ENCODE results near the gene MRPL9.

Gene MRPL9

DNA sequence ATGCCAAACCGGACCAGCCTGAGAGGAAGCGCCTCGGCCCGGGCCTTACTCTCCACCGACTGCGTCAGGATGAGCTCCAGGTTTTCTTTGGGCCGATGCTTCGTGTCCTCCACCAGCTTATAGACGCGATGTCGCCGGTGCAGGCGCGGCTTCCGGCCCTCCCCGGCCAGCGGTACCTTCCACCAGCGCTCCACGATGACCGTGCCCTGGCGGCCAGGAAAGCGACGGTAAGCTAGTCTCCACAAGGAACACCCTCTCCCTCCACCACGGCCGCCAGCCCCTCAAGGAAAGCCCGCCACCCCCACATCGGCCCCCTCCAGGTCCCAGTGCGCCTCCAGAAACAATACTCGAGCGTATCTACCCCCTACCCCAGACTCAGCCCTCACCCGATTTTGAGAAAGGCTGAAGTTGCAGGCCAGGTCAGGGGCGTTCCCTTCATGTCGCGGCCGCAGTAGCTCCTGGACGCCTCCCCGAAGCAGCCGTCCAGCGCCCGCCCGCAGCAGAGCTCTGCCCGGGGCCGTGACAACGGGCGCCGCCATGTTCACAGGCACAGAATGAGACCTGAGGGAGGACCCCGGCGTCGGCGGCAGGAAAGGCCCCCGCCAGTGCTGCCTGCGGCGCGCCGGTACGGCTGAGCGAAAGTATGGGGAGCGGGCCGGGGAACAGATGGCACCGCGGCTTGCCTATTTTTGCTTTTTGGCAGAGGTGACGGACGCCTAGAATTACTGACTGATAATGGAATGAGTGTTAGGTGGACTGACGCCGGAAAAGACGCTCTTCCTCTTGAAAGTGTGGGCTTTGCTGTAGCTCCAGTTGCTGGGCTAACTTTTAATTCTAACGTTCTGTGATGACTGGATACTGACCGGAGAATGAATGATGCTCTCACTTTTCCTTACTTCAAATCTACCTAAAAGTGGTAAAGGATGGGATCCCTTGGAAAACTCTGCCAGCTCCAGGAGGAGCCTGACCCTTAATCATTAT lies at the start of gene MRPL9:
Gene MRPL9, minus strand, starts transcription at position 556 of the 981 bp plus-strand sequence. Its CDS starts 17 bp downstream, at position 539.
- peak; percentile 94 for DNase-seq

DNA sequence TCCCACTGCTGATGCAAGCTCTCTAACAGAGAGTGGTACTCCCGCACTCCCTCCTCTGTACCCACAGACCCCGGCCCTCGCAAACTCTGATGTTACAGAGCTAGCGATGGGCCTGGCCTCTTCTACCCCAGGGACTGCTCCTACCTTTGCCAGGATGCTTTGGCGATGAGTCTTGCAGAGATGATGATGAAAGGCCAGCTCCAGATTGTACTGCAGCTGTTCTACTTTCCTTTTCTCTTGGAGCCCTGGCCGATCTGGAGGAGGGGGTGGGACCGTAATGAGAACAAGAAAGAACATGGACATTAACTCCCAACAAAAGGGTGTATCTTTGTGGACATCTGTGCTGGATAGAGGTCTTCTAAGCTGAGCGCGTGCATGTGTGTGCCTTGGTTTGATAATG lies 47.9 kb upstream of the MRPL9 start:
- no peak for DNase-seq

DNA sequence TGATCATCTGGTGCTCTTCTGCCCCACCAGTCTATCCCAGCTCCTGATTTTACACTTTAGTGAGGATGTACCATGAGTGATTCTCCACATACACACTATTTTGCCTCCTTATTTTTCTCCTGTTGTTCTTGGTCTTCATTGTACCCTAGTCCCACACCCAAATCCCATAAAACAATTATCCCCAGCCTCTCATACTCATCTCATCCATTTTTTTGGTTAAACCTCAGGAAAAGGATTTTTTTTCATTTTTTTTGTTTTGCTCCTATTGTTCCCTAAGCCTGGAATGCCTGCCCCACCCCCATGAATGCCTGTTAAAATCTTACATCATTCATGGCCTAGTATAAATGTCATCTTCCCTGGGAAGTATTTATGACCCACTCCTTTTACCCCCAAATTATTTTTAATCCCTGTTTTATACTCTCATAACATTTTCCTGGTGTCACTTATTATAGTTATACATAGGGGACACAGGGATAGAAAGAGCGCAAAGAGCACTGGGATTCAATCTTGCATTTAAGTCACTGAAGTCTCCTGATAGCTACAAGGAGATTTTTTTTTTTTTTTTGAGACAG lies 46.8 kb upstream of the MRPL9 start:
- DNase-seq: no peak

- DNase-seq: no peak
Measured at GRCh38 chr1:151809290-151809984, 46.1 kb upstream of the MRPL9 start.

DNA sequence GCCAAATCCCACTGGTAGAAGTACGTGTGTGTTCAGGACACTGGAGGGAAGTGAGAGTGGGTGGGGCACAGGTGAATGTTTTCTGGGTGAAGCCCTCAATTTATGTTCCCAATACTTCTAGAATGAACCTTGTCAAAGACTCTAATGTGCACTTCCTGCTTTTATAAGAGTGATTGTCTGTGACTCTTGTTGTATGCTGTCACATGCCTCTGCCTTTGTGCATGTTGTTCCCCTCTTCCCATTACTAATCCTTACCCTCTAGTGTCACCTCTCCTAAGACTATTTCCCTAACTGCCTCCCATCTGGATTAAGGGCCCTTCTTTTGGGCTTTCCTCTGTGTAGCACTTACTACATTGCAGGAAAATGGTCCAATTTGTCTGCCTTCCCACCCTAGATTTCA lies 44.5 kb upstream of the MRPL9 start:
- no peak for DNase-seq

GRCh38 chr1:151807131-151807530 lies 43.8 kb upstream of the MRPL9 start:
- DNase-seq: no peak

DNA sequence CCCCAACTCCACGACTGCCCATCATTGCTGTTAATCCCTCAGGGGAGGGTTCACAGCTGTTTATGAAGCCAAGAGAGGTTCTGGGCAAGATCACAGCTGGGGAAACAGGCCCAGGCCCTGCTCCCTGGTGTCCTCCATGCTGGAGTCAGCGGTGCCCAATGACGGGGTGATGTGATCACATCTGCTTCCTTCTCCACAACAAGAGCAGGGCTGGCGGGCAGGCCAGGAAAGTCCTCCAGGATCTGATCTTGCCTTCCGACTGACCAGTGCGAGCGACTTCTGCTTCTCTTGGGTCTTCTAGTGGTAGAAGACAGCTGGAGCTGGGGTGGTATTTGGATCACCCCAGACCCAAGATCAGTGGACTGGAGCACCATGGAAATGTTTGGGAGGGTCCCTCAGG lies 42.9 kb upstream of the MRPL9 start:
- DNase-seq: no peak

- no peak for DNase-seq
Measured at GRCh38 chr1:151805066-151805820, 41.9 kb upstream of the MRPL9 start, which contains the start of gene LINGO4. TSS of gene LINGO4 (minus strand) at chr1:151805419. CDS start at chr1:151802704, 2,715 bp downstream.

GRCh38 chr1:151803915-151804314 lies 40.6 kb upstream of the MRPL9 start:
- DNase-seq: no peak

GRCh38 chr1:151803164-151803563 lies 39.9 kb upstream of the MRPL9 start:
- no peak for DNase-seq

DNA sequence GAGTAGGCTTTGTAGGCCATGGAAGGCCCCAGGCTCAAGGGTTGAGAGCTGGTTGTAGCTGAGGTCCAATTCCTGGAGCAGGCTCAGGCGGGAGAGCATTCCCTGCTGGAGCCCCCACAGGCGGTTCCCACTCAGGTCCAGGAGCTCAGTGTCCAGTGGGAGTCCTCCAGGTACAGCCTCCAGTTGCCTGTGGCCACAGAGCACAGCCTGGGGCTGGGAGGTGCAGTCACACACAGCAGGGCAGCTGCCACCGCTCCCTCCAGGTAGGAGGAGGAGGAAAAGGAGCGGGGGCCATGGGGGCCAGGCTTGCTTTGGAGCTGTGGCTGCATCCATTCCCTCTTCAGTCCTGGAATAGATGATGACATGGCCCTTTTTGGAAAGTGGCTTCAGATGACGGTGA lies 39.1 kb upstream of the MRPL9 start:
- DNase-seq: no peak

DNA sequence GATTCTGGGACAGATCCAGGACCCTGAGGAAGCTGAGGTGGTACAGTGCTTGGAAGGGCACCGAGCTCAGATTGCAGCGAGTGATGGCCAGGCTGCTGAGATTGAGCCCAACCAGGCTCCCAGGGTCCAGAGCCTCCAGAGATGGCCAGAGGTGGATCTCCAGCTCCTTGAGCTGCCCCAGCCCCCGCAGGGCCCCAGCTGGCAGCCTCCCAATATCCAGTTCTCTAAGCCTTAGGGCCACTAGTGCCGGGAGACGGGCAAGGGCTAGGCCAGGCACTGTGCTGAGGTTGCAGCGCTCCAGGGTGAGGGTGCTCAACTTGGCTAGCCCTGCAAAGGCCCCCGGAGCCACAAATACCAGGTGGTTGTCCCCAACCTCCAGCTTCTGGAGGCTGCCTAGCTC lies 38.5 kb upstream of the MRPL9 start:
- DNase-seq: no peak

- no peak for DNase-seq
Measured at GRCh38 chr1:151801310-151801820, 38.1 kb upstream of the MRPL9 start.

- no peak for DNase-seq
Measured at GRCh38 chr1:151800830-151801229, 37.5 kb upstream of the MRPL9 start.

DNA sequence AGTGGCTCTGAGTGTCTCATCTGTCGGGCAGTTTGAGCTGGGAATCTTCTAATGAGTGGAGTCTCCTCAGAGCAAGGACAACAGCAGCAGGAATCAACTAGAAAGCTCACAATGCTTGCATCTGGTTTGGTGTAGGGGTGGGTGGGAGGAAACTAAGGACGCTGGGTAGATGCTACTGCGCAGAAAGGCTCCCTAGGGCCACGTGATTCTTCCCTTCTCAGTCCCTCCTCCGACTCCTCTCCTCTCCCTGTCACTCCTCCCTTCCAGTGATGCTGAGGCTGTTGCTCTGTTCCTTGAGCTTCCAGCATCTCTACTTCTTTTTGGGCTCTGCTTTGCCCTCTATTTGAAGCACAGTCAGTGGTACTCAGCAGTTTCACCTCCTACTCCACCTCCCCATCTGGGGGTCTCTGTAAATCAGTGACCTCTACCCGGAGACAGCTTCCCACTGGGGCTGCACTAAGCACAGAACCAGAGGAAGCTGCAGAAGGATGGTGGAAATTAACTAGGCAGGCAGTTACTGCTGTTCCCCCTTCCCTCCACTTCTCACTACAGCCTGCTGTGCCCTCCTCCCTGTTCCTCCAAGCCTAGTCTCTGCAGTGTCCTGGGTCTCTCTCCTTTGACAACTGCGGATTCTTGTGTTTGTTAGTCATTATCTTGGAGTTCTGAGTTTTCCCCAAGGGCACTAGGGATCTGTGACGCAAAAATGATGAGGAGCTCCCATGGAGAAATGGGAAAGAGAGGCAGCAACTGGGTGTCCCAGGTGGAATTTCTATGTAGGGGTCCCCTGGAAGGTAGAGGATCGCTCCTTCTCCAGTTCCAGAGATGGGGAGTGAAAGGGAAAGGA lies 36.1 kb upstream of the MRPL9 start:
- DNase-seq: no peak

GRCh38 chr1:151798571-151798970 lies 35.3 kb upstream of the MRPL9 start:
- no peak for DNase-seq

- DNase-seq: peak; percentile 69
Measured at GRCh38 chr1:151790940-151791651, 27.8 kb upstream of the MRPL9 start.

- DNase-seq: peak; percentile 100
Measured at GRCh38 chr1:151790071-151790939, 27.0 kb upstream of the MRPL9 start, which contains the start of gene TDRKH. TSS of gene TDRKH (minus strand) at chr1:151790500. CDS start at chr1:151783022, 7,478 bp downstream.

DNA sequence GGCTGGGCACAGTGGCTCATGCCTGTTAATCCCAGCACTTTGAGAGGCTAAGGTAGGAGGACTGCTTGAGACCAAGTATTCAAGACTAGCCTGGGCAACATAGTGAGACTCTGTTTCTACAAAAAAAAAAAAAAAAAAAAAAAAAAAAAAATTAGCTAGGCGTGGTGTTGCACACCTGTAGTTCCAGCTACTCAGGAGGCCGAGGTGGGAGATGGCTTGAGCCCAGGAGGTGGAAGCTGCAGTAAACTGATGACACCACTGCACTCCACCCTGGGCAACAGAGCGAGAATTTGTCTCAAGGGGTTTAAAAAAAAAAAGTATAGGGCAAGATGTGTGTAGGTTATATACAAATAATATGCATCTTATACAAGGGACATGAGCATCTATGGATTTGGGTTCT lies 24.4 kb upstream of the MRPL9 start:
- DNase-seq: no peak

DNA sequence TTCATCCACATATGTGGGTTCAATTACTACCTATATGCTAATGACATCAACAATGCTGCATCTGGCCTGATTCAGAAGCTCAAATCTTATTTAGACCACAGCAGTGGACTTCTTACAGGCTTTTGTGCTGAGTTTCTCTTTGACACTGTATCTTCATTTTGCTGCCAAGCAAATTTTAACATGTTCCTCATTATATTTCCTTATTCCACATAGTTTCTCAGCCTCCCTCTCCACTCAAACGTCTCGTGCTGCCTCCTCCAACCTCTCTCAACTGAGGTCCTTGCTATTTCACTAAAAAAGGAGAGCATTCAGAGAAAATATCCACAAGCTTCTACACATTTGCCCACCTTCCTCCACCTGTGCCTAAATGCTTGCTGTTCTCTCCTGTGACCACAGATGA lies 20.5 kb upstream of the MRPL9 start:
- no peak for DNase-seq
